ENCODE results near the gene ZRANB3.
"Not testable (repeated sequence)": the region's sequence is repeated elsewhere in the genome, so short reads cannot be mapped to it uniquely, and the experiment has no call there.

The ZRANB3 gene

DNA sequence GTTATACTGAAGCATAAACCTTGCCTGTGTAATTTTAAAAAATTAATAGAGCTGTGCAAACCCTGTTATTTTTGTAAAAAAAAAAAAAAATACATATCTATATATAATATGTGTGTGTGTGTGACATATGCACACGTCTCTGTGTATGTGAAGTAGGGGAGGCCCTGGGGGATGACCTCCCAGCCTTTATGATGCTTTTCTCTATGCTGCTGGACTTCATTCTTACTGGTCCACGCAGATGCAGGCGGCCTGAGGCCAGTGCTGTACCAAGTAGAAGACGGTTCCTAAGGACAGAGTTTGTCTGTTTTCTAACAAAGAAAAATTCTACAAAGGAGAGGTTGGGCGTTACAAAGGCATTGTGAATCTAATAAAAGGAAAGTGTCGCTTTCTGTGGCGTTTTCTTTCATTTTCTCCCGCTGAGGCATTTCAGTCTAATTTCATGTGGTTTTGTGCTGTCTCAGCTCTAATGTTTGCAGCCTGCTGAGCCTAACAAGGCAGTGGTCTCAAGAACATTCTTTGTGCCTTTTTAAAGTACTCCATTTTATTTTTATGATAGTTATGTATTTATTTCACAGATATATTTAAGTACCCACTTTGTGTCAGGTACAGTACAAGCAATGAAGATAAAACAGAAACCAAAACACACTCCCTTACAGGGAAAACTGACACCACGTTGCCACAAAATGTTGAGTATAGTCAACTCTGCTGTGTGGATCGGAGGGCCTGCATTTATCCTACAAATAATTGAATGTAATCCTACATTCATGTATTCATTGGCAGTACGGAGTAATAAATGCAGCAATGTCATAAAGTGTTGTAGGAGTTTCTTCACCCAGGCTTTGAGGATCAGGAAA lies 360.9 kb downstream of the ZRANB3 start:
- DNase-seq: no peak

DNA sequence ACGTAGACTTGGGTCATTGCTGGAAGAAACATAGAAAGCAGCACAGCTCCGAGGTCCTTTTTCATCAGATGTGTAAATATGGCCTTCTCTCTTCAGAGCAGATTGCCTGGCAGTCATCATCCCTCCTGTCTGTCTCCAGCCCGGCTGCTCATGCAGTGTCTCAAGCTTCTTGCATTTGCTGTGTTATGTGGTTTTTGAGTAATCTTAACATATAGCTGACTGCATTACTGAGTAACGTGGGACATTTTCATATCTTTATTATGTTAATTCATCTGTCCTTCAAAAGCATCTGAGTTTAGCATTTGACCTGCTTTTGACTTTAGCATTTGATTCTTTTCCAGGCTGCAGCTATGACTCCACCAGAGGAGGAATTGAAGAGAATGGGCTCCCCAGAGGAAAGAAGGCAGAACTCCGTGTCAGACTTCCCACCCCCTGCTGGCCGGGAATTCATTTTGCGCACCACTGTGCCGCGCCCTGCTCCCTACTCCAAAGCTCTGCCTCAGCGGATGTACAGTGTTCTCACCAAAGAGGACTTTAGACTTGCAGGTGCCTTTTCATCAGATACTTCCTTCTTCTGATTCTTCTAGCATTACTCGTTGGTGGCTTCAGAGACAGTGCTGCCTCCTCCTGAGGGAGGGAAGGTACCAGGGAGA lies 362.7 kb downstream of the ZRANB3 start:
- DNase-seq: no peak

- no peak for DNase-seq
Measured at GRCh38 chr2:135167273-135167672, 363.7 kb downstream of the ZRANB3 start.

- DNase-seq: no peak
Measured at GRCh38 chr2:135164431-135164830, 366.6 kb downstream of the ZRANB3 start.

- no peak for DNase-seq
Measured at GRCh38 chr2:135163901-135164300, 367.1 kb downstream of the ZRANB3 start.

GRCh38 chr2:135163306-135163705 lies 367.7 kb downstream of the ZRANB3 start:
- no peak for DNase-seq

GRCh38 chr2:135162786-135163185 lies 368.2 kb downstream of the ZRANB3 start:
- DNase-seq: no peak

DNA sequence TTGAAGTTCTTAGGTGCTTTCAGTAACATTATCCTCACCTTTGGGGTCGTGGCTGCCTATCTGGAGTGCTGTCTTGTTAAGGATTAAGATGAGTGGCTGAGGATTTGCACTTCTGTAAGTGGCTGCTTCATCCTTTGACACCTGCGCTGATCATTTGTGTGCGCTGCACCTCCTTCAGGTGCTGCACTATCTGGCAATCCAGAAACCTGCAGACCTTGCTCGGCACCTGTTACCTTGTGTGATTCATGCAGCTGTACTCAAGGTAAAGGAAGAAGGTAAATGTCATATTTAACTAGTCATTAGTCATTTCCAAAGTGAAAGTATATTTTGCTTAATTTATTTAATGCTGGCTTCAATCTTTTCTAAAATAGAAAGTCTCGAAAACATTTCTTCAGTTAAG lies 368.6 kb downstream of the ZRANB3 start:
- DNase-seq: no peak

GRCh38 chr2:135159191-135159590 lies 371.8 kb downstream of the ZRANB3 start:
- DNase-seq: no peak

GRCh38 chr2:135157856-135158255 lies 373.2 kb downstream of the ZRANB3 start:
- DNase-seq: no peak

- no peak for DNase-seq
Measured at GRCh38 chr2:135154962-135155361, 376.1 kb downstream of the ZRANB3 start.

DNA sequence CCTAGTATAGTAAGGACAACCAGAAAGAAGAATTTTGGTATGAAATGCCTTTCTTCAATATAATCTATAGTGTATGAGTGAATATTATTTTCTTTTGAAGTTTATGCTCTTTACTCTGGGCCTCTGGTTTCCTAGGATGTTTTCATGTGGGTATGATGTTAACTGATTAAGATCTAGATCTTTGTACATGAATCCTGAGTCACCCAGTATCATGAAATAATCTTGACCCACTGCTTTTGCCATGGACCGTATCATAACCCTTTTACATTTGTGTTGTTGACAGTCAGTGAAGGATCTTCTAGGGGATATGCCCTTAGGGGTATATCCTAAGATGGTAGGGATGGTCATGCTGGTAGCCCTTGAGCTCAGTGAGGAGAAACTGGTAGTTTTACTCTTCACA lies 378.7 kb downstream of the ZRANB3 start:
- DNase-seq: no peak

GRCh38 chr2:135151615-135152014 lies 379.4 kb downstream of the ZRANB3 start:
- DNase-seq: no peak

DNA sequence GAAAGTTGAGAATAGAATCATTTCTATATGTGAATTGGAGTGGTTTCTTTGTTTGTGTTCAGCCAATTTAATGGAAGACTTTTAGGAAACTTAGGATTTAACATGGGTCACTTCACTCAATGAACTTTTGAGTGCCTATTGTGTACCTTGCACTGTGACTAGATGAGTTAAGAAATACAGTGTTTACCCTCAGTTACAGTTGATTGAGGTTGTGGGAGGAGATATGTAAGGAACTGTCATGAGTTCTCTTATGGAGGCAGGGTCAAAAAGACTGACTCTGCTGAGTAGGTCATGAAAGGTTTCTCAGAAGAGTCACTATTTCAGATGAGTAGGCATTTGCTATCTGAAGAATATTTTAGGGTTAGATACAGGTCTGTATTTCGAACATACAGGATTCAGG lies 380.3 kb downstream of the ZRANB3 start:
- no peak for DNase-seq

- DNase-seq: no peak
Measured at GRCh38 chr2:135149251-135149650, 381.8 kb downstream of the ZRANB3 start.

DNA sequence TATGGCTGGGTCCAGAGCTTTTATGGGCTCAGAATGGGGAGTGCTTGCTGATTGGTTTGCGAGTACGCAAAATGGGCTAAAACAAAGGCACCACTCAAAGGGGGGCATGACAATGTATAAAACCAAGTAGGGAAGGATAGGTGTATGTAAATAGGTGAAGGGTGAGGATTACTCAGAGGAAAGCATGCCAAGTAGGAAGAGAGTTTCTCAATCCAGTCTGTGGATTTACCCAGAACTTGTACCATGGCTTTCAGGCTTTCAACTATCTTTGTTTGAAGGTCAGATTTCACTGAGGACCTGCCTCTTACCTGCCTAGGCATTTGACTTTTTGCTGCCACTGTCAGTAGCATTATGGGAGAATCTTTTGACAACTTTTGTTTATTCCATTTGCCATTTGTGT lies 386.7 kb downstream of the ZRANB3 start:
- DNase-seq: no peak

GRCh38 chr2:135142323-135142722 lies 388.7 kb downstream of the ZRANB3 start:
- DNase-seq: no peak

DNA sequence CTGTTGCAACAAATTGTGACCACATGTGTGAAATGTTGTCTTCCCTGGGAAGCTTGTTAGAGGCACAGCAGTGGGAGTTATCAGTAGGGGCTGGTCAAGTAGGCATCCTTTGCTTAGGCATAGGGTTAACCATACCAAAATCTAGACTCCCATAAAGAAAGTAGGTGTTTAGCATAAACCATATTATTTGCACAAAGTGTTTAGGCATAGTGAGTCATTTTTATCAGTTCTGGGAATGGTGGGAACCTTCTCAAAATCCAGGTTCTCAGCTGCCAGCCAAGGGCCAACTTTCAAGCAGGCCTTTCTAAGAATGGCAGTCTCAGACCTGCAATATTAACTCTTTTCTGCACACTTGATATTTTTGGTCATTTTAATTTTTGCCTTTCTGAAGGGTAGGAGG lies 390.4 kb downstream of the ZRANB3 start:
- DNase-seq: no peak

DNA sequence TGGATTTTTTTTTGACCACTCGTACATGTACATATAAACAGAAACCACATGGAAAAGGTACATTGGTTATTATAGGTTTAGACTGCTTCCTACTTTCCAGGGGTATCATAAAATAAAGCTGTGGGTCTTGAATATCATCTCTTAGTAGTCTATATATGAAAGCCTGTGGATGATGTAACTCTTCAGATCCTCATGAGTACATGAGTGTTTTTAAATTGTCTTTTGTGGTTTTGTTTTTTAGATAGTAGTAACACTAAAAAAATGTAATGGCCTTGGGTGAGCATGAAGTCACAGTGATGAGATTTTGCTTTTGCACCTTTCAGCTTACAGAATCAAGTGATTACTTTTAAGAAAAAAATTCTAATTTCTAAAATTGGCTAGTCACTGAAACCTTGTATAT lies 398.7 kb downstream of the ZRANB3 start:
- DNase-seq: no peak

- no peak for DNase-seq
Measured at GRCh38 chr2:135130751-135131150, 400.3 kb downstream of the ZRANB3 start.

- no peak for DNase-seq
Measured at GRCh38 chr2:135125940-135126339, 405.1 kb downstream of the ZRANB3 start.

DNA sequence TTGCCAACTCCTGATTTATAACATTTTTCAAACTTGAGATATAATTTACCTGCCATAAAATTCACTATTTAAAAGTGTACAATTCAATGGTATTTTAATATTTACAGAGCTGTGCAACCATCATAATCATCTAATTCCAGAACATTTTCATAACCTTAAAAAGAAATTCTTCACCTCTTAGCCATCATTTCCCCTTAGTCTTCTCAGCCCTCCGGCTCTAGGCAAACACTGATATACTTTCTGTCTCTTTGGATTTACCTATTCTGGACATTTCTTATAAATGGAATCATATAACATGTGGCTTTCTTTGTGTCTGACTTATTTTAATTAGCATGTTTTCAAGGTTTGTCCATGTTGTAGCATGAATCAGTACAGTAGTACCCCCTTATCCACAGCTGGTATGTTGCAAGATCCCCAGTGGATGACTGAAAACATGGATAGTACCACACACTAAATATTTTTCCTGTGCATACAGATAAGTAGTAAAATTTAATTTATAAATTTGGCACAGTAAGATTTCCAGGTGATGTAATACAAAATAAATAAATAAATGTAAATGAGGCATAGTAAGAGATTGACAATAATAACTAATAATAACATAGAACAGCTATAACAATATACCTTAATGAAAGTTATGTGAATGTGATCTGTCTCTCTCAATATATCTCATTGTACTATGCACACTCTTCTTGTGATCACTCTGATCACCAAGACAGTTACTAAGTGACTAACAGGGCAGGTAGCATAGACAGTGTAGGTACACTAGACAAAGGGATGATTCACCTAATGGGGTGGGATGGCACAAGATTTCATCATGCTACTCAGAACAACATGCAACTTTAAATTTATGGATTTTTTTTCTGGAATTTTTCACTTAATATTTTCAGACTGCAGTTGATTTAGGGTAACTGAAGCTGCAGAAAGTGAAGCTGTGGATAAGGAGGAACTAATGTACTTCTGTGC lies 405.8 kb downstream of the ZRANB3 start:
- no peak for DNase-seq

DNA sequence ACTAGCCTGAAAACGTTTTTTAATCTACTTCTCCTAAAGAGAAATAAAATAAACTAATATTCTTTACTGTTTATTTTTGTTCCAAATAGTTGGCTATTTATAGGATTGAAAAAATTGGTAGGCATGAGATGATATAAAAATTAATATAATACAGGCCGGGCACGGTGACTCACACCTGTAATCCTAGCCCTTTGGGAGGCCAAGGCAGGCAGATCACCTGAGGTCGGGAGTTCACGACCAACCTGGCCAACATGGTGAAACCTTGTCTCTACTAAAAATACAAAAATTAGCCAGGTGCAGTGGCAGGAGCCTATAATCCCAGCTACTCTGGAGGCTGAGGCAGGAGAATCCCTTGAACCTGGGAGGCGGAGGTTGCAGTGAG lies 409.4 kb downstream of the ZRANB3 start:
- DNase-seq: not testable (repeated sequence)

All from NCI-H1436 (cell line).